ENCODE data around the gene UBE3D.

- TF ChIP-seq CTCF (IDR thresholded peaks at IDR 0.05; ENCODE audit: insufficient read depth, low read depth, low read length) (no peak), EZH2 (IDR thresholded peaks at IDR 0.05; ENCODE audit: insufficient read depth, low read length) (no peak)
These were observed 107.1 kb downstream of the UBE3D start for GRCh38 chr6:82958551-82958950.
